HG03342 (cell line): ENCODE measurements around the gene MMD2.

Source experiments
- ATAC-seq: cut with Tn5 transposase; IDR thresholded peaks from one replicate; pipeline ENCODE4 v1.9.1; 2021; ENCODE audit warnings: mild to moderate bottlenecking, moderate library complexity; ENCODE audit not compliant: unreplicated experiment

MMD2 gene

DNA sequence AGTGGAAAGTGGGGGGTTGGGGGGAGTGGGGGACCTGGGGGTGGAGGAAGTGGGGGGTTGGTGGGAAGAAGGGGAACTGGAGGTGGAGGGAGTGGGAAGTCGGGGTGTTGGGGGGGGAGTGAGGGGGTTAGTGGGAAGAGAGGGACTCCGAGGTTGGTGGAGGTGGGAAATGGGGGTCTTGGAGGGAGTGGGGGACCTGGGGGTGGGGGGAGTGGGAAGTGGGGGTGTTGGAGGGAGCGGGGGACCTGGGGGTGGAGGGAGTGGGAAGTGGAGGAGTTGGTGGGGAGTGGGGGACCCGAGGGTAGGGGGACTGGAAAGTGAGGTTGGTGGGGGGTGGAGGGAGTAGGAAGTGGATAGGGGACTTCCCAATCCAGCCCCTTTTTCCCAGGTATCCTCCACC lies 906 bp upstream of the MMD2 start:
- no peak for ATAC-seq

- no peak for ATAC-seq
Observed at GRCh38 chr7:4959306-4959705, 319 bp upstream of the MMD2 start.

- no peak for ATAC-seq
Observed at GRCh38 chr7:4957847-4958476, 1.0 kb downstream of the MMD2 start.

GRCh38 chr7:4951903-4952636 lies 6.9 kb downstream of the MMD2 start:
- ATAC-seq: no peak

- no peak for ATAC-seq
Observed at GRCh38 chr7:4951304-4951703, 7.7 kb downstream of the MMD2 start.

GRCh38 chr7:4948402-4948801 lies 10.6 kb downstream of the MMD2 start:
- ATAC-seq: no peak

- ATAC-seq: no peak
Observed at GRCh38 chr7:4945949-4946348, 13.0 kb downstream of the MMD2 start.

- no peak for ATAC-seq
Observed at GRCh38 chr7:4944939-4945338, 14.0 kb downstream of the MMD2 start.

DNA sequence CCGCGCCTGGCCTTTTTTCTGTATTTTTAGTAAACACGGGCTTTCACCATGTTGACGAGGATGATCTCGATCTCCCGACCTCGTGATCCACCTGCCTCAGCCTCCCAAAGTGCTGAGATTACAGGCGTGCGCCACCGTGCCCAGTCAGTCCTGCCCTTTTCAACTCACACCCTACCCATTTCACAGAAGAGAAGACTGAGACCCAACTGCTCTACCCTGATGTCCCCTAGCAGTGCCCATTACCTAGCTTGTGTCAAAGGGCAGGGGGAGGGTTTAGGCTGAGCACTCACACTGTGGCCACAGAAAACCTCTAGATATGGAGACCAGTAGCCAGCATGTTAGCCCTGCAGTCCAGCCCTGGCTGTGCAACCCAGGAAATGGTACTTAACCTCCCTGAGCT lies 15.7 kb downstream of the MMD2 start:
- ATAC-seq: no peak

DNA sequence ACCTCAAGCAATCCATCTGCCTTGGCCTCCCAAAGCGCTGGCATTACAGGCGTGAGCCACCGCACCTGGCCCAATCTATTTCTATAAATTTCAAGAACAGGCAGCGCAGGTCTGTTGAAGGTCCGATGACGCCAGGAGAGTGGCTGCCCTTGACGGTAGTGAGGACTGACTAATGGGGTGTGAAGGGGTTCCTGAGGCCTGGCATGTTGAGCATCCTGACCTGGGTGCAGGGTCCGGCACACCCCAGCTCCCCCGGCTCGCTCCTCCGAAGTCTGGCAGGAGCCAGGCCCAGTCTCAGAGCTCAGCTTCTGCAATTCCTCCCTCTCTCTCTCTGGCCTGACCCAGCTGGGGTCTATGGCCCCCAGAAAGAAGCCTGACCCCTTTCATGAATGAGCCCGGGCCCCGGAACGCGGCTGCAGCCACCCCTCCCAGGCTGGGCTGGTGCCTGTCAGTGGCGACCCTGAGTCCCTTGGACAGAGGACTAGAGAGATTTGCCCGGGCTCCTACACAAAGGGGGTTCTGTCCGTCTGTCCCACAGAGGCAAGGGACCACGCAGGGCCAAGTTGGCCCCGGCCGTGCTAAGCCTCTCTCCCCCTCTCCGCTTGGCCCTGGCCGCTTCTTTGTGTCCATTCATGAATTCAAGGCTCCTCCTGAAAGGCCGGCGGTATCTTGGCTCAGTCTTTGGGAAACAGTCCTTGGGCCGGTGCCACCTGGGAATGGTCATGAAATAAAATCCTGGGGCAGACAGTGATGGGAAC lies 18.8 kb downstream of the MMD2 start:
- ATAC-seq: no peak

- ATAC-seq: no peak
Observed at GRCh38 chr7:4937411-4937810, 21.6 kb downstream of the MMD2 start.

DNA sequence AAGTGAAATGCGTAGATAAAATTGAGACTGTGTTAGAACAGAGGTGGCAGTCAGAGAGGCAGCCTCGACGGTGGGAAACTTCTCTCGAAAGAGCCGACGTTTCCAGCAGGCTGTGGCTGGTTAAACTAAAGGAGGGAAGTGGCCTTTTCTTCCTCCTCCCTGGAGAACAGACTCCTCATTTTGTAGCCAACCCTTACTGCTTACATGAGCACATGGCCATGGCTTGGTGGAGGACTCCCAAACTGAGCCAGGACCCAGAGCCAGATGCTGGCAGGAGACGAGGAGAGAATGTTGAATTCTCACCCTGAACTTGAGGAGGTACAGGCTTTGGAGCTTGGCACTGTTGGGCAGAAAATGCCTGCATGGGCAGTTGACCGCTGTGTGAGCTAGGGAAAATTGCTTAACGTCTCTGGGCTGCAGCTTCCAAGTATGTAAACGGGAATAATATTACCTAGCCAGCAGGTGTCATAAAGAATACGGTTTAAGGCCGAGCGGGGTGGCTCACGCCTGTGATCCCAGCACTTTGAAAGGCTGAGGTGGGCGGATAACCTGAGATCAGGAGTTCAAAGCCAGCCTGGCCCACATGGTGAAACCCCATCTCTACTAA lies 24.5 kb downstream of the MMD2 start:
- ATAC-seq: no peak

DNA sequence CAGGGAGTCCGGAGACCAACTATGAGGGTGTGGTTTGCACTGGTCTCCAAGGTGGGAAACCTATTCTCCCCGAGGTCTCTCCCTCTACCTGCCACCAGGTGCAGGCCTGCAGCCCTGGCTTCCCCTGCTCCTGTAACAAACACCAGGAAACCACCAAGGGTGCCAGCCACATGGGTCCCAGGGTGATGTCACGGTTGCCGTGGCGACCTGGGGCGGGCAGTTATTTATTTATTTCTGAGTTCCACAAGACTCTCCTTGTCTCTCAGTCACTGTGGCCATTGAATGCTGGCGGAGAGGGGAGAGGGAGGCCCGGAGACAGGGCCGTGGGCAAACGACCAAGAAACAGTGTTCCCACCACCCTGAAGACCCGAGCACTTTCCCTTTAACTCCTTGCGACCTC lies 27.0 kb downstream of the MMD2 start:
- ATAC-seq: no peak

GRCh38 chr7:4929005-4929404 lies 30.0 kb downstream of the MMD2 start:
- no peak for ATAC-seq

GRCh38 chr7:4928445-4928844 lies 30.5 kb downstream of the MMD2 start:
- no peak for ATAC-seq

- ATAC-seq: no peak
Observed at GRCh38 chr7:4919969-4920766, 38.8 kb downstream of the MMD2 start.

DNA sequence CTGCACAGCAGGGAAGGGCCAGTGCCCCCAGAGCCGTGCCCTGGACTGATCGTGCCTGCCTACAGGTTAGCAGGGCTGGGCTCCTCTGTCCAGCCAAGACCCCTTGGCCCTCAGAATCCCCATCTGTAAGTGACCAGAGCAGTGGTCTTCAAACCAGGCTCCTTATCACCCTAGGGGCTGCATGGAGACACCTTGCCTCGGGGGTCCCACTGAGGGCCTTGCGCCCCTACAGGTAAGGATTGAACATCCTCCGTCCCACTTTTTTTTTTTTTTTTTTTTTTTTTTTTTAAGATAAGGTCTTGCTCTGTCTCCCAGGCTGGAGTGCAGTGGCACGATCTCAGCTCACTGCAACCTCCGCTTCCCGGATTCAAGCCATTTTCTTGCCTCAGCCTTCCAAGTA lies 42.9 kb downstream of the MMD2 start:
- no peak for ATAC-seq

DNA sequence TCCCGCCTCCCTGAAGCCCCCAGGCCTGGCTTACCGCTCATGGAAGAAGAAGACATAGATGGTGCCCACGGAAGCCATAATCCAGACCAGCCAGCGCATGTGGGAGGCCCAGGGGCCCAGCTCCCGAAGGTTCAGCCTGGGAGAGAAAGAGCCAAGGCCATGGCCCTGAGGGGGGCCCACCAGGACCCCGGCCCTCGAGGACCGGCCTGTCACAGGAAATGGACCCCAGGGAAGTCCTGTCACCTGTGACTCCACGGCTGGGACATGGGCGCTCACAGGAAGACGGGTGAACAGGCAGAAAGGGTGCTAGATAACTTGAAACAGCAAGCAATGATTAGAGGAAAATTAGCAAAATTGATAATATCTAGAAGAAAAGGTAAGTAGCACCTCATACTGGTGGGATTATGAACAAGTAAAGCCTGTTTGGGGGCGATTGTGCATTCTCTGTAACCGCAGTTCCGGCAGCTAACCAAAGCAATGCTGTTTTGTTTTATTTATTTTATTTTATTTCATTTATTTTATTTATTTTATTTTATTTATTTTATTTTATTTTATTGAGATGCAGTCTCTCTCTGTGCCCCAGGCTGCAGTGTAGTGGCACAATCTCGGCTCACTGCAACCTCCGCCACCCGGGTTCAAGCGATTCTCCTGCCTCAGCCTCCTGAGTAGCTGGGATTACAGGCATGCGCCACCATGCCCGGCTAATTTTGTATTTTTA lies 47.7 kb downstream of the MMD2 start:
- ATAC-seq: no peak

- ATAC-seq: no peak
Observed at GRCh38 chr7:4906682-4907081, 52.3 kb downstream of the MMD2 start.

DNA sequence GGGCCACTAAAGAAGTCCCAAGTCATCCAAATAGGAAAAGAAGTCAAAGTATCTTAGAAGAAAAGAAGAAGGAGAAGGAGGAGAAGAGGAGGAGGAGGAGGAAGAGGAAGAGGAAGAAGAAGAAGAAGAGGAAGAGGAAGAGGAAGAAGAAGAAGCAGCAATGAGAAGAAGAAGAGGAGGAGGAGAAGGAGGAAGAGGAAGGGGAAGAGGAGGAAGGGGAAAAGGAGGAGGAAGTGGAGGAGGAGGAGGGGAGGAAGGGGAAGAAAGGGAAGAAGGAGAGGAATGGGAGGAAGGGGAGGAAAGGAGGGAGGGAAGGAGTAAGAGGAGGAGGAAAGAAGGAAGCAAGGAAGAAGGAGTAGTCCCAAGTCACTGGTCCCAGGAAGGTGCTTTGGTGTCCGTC lies 53.8 kb downstream of the MMD2 start:
- ATAC-seq: no peak
